Tibial nerve (tissue), 3 donors: ENCODE measurements around the gene ANO10.

Experiments
- POLR2A ChIP-seq, 2 donors: fragments of 450-650 bp; IDR thresholded peaks; one replicate each; pipeline ENCODE4 v1.6.1; 2017; ENCODE audit warnings: antibody characterized with exemption in 2 of 2, mild to moderate bottlenecking in 2 of 2, moderate library complexity in 2 of 2
- TF ChIP-seq, protein P1 (sequence below), 5 experiments: fragments of 200-600 bp in 3 of 5; fragments of 450-650 bp in 2 of 5; sonication (generic) in 3 of 5; IDR thresholded peaks; one replicate each; pipeline ENCODE4 v1.5.1; 2016 to 2019; ENCODE audit warnings: antibody characterized with exemption in 5 of 5, mild to moderate bottlenecking in 3 of 5, moderate library complexity in 2 of 5

DNA sequence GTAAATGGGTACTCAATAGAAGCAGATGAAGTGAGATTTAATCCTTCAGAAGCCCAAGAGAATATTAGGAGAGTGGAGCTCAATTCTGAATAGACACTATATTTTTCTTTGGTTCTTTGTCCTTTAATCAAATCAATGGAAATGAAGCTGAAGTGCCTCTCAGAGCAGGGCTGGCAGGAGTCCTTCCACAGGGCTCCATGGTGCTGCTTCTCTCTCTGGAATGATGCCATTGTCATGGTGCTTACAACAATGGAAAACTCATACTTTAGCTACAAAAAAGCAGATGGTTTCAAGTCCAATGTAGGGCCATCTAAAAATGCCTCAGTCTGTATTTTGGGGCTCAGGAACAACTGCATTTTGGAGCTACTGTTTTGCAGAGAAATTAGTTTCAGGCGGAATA lies 210.4 kb downstream of the ANO10 start:
- TF ChIP-seq, protein P1, sequence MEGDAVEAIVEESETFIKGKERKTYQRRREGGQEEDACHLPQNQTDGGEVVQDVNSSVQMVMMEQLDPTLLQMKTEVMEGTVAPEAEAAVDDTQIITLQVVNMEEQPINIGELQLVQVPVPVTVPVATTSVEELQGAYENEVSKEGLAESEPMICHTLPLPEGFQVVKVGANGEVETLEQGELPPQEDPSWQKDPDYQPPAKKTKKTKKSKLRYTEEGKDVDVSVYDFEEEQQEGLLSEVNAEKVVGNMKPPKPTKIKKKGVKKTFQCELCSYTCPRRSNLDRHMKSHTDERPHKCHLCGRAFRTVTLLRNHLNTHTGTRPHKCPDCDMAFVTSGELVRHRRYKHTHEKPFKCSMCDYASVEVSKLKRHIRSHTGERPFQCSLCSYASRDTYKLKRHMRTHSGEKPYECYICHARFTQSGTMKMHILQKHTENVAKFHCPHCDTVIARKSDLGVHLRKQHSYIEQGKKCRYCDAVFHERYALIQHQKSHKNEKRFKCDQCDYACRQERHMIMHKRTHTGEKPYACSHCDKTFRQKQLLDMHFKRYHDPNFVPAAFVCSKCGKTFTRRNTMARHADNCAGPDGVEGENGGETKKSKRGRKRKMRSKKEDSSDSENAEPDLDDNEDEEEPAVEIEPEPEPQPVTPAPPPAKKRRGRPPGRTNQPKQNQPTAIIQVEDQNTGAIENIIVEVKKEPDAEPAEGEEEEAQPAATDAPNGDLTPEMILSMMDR (IDR thresholded peaks at IDR 0.05), result no peak
- no peak for TF ChIP-seq POLR2A (IDR thresholded peaks at IDR 0.05)
